Keratinocyte (primary cell): ENCODE measurements around the gene TRABD2B.

ENCODE experiments used
- EZH2 ChIP-seq: IDR thresholded peaks from one replicate; pipeline ENCODE4 v1.6.1; 2012; ENCODE audit warnings: inconsistent platforms, mild to moderate bottlenecking, low read length, moderate library complexity
- TF ChIP-seq, protein P1 (sequence below), 3 experiments: IDR thresholded peaks in 1 of 3; conservative IDR thresholded peaks in 1 of 3; optimal IDR thresholded peaks in 1 of 3; 2 replicates in 2 of 3; 3 replicates in 1 of 3; pipeline versions ENCODE3 to v1.5.1; 2011; ENCODE audit warnings: low read length in 3 of 3, mild to moderate bottlenecking in 3 of 3, moderate library complexity in 2 of 3, control low read depth in 1 of 3, inconsistent platforms in 1 of 3; ENCODE audit not compliant: insufficient read depth in 2 of 3; ENCODE audit errors: extremely low read depth in 1 of 3

GRCh38 chr1:48030696-48031365 lies 33.6 kb upstream of the TRABD2B start:
- TF ChIP-seq EZH2: no peak
- TF ChIP-seq, protein P1, sequence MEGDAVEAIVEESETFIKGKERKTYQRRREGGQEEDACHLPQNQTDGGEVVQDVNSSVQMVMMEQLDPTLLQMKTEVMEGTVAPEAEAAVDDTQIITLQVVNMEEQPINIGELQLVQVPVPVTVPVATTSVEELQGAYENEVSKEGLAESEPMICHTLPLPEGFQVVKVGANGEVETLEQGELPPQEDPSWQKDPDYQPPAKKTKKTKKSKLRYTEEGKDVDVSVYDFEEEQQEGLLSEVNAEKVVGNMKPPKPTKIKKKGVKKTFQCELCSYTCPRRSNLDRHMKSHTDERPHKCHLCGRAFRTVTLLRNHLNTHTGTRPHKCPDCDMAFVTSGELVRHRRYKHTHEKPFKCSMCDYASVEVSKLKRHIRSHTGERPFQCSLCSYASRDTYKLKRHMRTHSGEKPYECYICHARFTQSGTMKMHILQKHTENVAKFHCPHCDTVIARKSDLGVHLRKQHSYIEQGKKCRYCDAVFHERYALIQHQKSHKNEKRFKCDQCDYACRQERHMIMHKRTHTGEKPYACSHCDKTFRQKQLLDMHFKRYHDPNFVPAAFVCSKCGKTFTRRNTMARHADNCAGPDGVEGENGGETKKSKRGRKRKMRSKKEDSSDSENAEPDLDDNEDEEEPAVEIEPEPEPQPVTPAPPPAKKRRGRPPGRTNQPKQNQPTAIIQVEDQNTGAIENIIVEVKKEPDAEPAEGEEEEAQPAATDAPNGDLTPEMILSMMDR (optimal IDR thresholded peaks at IDR 0.05 in 1 of 3, IDR thresholded peaks at IDR 0.05 in 1 of 3, conservative IDR thresholded peaks at IDR 0.05 in 1 of 3; ENCODE audit: extremely low read depth in 1 of 3, insufficient read depth in 2 of 3, low read length in 3 of 3): no peak
